Nephron progenitor cell (in vitro differentiated cells): ENCODE measurements around the gene QSOX1.

ENCODE experiments used
- DNase-seq: peaks from one replicate; pipeline ENCODE4 v3.0.0; 2021
- H3K27ac Mint-ChIP-seq: 2 replicates; pipeline ENCODE4 v1.8.0; 2021; ENCODE audit warnings: mild to moderate bottlenecking, moderate library complexity, mixed read lengths
- H3K27me3 Mint-ChIP-seq: 2 replicates; pipeline ENCODE4 v1.8.0; 2021; ENCODE audit warnings: mild to moderate bottlenecking, low read depth, mixed read lengths; ENCODE audit not compliant: poor library complexity
- H3K36me3 Mint-ChIP-seq: 2 replicates; pipeline ENCODE4 v1.8.0; 2021; ENCODE audit warnings: low read depth, mixed read lengths
- H3K4me1 Mint-ChIP-seq: 2 replicates; pipeline ENCODE4 v1.8.0; 2021; ENCODE audit warnings: mixed read lengths
- H3K4me3 Mint-ChIP-seq: 2 replicates; pipeline ENCODE4 v1.8.0; 2021; ENCODE audit warnings: mild to moderate bottlenecking, moderate library complexity, mixed read lengths
- H3K9me3 Mint-ChIP-seq: 2 replicates; pipeline ENCODE4 v1.8.0; 2021; ENCODE audit warnings: mild to moderate bottlenecking, moderate library complexity, mixed read lengths
- CTCF ChIP-seq: fragments of 200-600 bp; sonication (generic); IDR thresholded peaks from 2 replicates; pipeline ENCODE4 v1.5.0; 2021; ENCODE audit warnings: antibody characterized with exemption

QSOX1 gene

GRCh38 chr1:180170546-180171151, 16.0 kb downstream of the QSOX1 start:
- Mint-ChIP-seq H3K27ac (no peak overlapping the region), H3K4me1 (peaks cover 10% of the 10 kb centered on the region), H3K4me3 (no peak overlapping the region), H3K36me3 (peaks cover 4% of the 10 kb centered on the region), H3K27me3 (peaks cover 7% of the 10 kb centered on the region), H3K9me3 (no peaks in the 10 kb centered on the region)
- DNase-seq: no peak
- TF ChIP-seq CTCF: no peak

GRCh38 chr1:180171691-180172090, 17.0 kb downstream of the QSOX1 start:
- Mint-ChIP-seq H3K27me3 (peaks cover 7% of the 10 kb centered on the region), H3K4me3 (no peak overlapping the region), H3K36me3 (peaks cover 4% of the 10 kb centered on the region), H3K27ac (no peak overlapping the region), H3K4me1 (peaks cover 8% of the 10 kb centered on the region), H3K9me3 (no peaks in the 10 kb centered on the region)
- no peak for TF ChIP-seq CTCF
- no peak for DNase-seq

GRCh38 chr1:180173451-180173850, 18.8 kb downstream of the QSOX1 start:
- peaks cover 4% of the 10 kb centered on the region for H3K36me3 Mint-ChIP-seq
- peaks cover 17% of the 10 kb centered on the region for H3K4me1 Mint-ChIP-seq
- H3K27me3 Mint-ChIP-seq: peaks cover 7% of the 10 kb centered on the region
- TF ChIP-seq CTCF: no peak
- no peak for DNase-seq
- no peaks in the 10 kb centered on the region for H3K9me3 Mint-ChIP-seq
- no peak overlapping the region for H3K4me3 Mint-ChIP-seq
- H3K27ac Mint-ChIP-seq: no peak overlapping the region

GRCh38 chr1:180173952-180174351, 19.3 kb downstream of the QSOX1 start:
- Mint-ChIP-seq H3K36me3 (no peaks in the 10 kb centered on the region), H3K27me3 (peaks cover 7% of the 10 kb centered on the region), H3K27ac (no peak overlapping the region), H3K9me3 (no peaks in the 10 kb centered on the region), H3K4me1 (peaks cover 22% of the 10 kb centered on the region), H3K4me3 (no peak overlapping the region)
- DNase-seq: no peak
- no peak for TF ChIP-seq CTCF

GRCh38 chr1:180175291-180175690, 20.6 kb downstream of the QSOX1 start:
- TF ChIP-seq CTCF: no peak
- no peak for DNase-seq
- Mint-ChIP-seq H3K9me3 (no peaks in the 10 kb centered on the region), H3K4me3 (no peak overlapping the region), H3K27me3 (peaks cover 7% of the 10 kb centered on the region), H3K27ac (no peak overlapping the region), H3K36me3 (no peaks in the 10 kb centered on the region), H3K4me1 (peaks cover 23% of the 10 kb centered on the region)

- no peak for DNase-seq
These were observed 21.1 kb downstream of the QSOX1 start for GRCh38 chr1:180175806-180176205.

More at GRCh38 chr1:180175806-180176205, 21.1 kb downstream of the QSOX1 start:
- H3K4me1 Mint-ChIP-seq: peaks cover 23% of the 10 kb centered on the region
- no peak overlapping the region for H3K4me3 Mint-ChIP-seq
- no peak for TF ChIP-seq CTCF
- no peak overlapping the region for H3K27ac Mint-ChIP-seq
- H3K27me3 Mint-ChIP-seq: peaks cover 7% of the 10 kb centered on the region
- no peaks in the 10 kb centered on the region for H3K36me3 Mint-ChIP-seq
- no peaks in the 10 kb centered on the region for H3K9me3 Mint-ChIP-seq
